ENCODE measurements around the gene TSPO2. TPM values are rescaled to one million over a fixed set of nuclear protein-coding genes. Genes with fewer than 3 reads are reported as not detected.

TSPO2 gene
- total RNA-seq, 4 donors from 2014 or later = not detected

DNA sequence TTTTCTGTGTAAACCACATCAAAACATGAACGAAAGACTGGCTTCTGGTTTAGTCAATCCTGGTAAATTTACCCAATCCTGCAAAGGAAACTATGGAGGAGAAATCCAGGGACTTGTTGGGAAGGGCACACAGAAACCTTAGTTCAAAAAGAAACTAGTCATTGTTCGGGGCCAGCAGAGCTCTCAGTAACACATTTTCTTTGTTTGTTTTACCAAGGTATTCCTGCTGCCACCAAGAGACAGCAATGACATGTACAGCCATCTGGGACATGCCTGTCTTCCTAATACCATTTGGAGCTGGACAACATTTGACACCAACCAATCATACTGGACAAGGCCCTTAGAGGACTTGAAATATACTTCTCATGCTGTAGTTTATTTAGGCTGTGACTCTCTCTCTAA, 21.6 kb downstream of the TSPO2 start:
- DNase-seq (peak; percentile 39 to 44), ATAC-seq (peak; percentile 83 to 87)
- peaks cover 61% of the 10 kb centered on the region in 2 donors for H3K4me1 ChIP-seq
- H3K4me3 ChIP-seq = peak overlapping the region in 3 of 4 donors; percentile 14 to 34 (median 26)
- H3K9me3 ChIP-seq = no peaks in the 10 kb centered on the region
- H3K36me3 ChIP-seq = peaks cover 0 to 41% of the 10 kb centered on the region in 2 donors
- H3K27ac ChIP-seq = peak overlapping the region; percentile 96 to 99 (median 98)
- no peaks in the 10 kb centered on the region for H3K27me3 ChIP-seq
- in situ Hi-C loops (cut with MboI; ENCODE audit: low sequenced_read_pairs in 4 of 4) = no loop called here
- peak; percentile 42 to 70 for TF ChIP-seq POLR2A (IDR thresholded peaks at IDR 0.05)
- TF ChIP-seq, protein P1, sequence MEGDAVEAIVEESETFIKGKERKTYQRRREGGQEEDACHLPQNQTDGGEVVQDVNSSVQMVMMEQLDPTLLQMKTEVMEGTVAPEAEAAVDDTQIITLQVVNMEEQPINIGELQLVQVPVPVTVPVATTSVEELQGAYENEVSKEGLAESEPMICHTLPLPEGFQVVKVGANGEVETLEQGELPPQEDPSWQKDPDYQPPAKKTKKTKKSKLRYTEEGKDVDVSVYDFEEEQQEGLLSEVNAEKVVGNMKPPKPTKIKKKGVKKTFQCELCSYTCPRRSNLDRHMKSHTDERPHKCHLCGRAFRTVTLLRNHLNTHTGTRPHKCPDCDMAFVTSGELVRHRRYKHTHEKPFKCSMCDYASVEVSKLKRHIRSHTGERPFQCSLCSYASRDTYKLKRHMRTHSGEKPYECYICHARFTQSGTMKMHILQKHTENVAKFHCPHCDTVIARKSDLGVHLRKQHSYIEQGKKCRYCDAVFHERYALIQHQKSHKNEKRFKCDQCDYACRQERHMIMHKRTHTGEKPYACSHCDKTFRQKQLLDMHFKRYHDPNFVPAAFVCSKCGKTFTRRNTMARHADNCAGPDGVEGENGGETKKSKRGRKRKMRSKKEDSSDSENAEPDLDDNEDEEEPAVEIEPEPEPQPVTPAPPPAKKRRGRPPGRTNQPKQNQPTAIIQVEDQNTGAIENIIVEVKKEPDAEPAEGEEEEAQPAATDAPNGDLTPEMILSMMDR (IDR thresholded peaks at IDR 0.05 in 4 of 5, conservative IDR thresholded peaks at IDR 0.05 in 1 of 5) = no peak
- intact Hi-C loops (cut with DNase I; ENCODE audit: low total_unique reads) = loop anchor here (1.0 kb wide), 1 partner anchor 36 kb away; no protein-coding TSS in a partner anchor

DNA sequence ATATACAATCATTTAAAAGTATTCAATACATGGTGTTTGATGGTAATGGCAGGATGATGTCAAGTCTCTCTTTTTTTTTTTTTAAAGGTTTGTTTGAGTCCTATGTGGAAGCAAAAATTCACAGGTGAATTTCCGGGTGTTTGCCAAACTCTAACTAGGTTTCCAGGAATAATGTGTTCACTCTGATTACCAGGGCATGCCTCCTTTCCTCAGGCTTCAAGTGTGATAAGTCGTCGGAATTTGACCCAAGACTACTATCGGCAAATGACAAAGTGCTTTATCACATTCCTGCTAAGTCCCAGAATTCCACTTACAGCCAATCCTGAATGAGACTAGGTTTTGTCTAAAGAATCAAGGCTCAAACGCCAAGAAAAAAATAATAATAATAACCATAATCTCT, 22.6 kb downstream of the TSPO2 start:
- peak overlapping the region; percentile 96 to 99 (median 98) for H3K27ac ChIP-seq
- intact Hi-C loops (cut with DNase I; ENCODE audit: low total_unique reads) (loop anchor here (1.0 kb wide), 1 partner anchor 37 kb away; no protein-coding TSS in a partner anchor), in situ Hi-C loops (cut with MboI; ENCODE audit: low sequenced_read_pairs in 4 of 4) (loop anchor here in 2 of 4 donors (5.0 kb wide), 1 partner anchor 38 kb away; no protein-coding TSS in a partner anchor)
- ATAC-seq = no peak
- H3K4me3 ChIP-seq = no peak overlapping the region
- H3K9me3 ChIP-seq = no peaks in the 10 kb centered on the region
- no peak for DNase-seq
- peaks cover 52% of the 10 kb centered on the region in 2 donors for H3K4me1 ChIP-seq
- peaks cover 0 to 45% of the 10 kb centered on the region in 2 donors for H3K36me3 ChIP-seq
- no peak for TF ChIP-seq POLR2A (IDR thresholded peaks at IDR 0.05)
- TF ChIP-seq, protein P1 (IDR thresholded peaks at IDR 0.05 in 4 of 5, conservative IDR thresholded peaks at IDR 0.05 in 1 of 5) = no peak
- H3K27me3 ChIP-seq = no peaks in the 10 kb centered on the region

DNA sequence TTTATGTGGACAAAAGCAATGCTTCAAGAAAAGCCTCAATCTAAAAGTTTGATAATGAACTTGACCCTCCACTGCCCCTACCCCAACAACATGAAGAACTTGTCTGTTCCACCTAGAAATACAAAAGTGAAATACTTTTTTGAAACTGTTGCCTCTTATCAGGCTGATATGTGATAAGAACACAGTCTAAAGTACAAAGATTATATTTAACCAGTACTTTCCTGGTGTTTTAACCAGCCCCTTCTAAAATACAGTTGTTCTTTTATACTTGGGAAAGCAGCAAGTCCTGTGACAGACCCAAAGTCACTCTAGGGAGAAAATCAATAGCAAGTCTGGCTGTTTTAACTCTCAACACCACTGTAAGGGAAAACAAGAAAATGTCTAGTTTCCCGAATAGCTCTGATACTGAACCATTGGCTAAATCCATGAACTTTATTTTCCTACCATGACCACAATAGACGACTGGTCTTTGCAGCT, 23.3 kb downstream of the TSPO2 start:
- Histone ChIP-seq H3K9me3 (no peaks in the 10 kb centered on the region), H3K36me3 (peaks cover 0 to 45% of the 10 kb centered on the region in 2 donors), H3K27ac (peak overlapping the region; percentile 96 to 99 (median 98)), H3K27me3 (no peaks in the 10 kb centered on the region), H3K4me1 (peaks cover 44 to 51% of the 10 kb centered on the region in 2 donors), H3K4me3 (no peak overlapping the region)
- no peak for DNase-seq
- no peak for ATAC-seq
- intact Hi-C loops (cut with DNase I; ENCODE audit: low total_unique reads) (loop anchor here (2.0 kb wide), 1 partner anchor 59 kb away; no protein-coding TSS in a partner anchor), in situ Hi-C loops (cut with MboI; ENCODE audit: low sequenced_read_pairs in 4 of 4) (loop anchor here in 2 of 4 donors (5.0 kb wide), 1 partner anchor 38 kb away; no protein-coding TSS in a partner anchor)
- TF ChIP-seq, protein P1 (IDR thresholded peaks at IDR 0.05 in 4 of 5, conservative IDR thresholded peaks at IDR 0.05 in 1 of 5) = no peak
- TF ChIP-seq POLR2A (IDR thresholded peaks at IDR 0.05) = no peak

DNA sequence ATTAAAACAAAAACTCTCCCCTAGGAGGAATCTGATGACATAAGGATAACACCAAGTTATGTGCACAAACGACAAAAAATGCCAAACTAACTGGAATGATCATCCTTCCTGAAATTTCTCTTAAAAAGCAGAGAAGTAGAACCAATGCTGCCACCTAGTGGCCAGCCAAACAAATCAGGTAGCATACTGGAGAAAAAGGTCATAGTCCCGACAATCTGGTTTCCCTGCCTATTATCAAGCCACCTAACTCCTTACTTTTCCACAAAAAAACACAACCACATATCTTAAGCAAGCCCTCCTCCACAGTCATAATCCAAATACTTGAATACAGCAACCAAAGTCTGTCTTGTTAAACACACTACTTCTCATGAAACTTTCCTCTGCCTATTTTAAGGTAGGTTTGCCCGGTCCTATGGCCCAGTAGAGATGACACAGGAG, 24.6 kb downstream of the TSPO2 start:
- peak overlapping the region; percentile 96 to 99 (median 98) for H3K27ac ChIP-seq
- DNase-seq (peak; percentile 52 to 72), ATAC-seq (no peak)
- no peaks in the 10 kb centered on the region for H3K27me3 ChIP-seq
- no peak for TF ChIP-seq POLR2A (IDR thresholded peaks at IDR 0.05)
- TF ChIP-seq, protein P1 (IDR thresholded peaks at IDR 0.05 in 4 of 5, conservative IDR thresholded peaks at IDR 0.05 in 1 of 5) = peak; percentile 83 to 86 (median 86)
- intact Hi-C loops (cut with DNase I; ENCODE audit: low total_unique reads) = loop anchor here (2.0 kb wide), 1 partner anchor 60 kb away; no protein-coding TSS in a partner anchor
- peaks cover 0 to 41% of the 10 kb centered on the region in 2 donors for H3K36me3 ChIP-seq
- in situ Hi-C loops (cut with MboI; ENCODE audit: low sequenced_read_pairs in 4 of 4) = loop anchor here in 2 of 4 donors (5.0 kb wide), 1 partner anchor 40 kb away; no protein-coding TSS in a partner anchor
- H3K9me3 ChIP-seq = no peaks in the 10 kb centered on the region
- H3K4me3 ChIP-seq = no peak overlapping the region
- peaks cover 36 to 48% of the 10 kb centered on the region in 2 donors for H3K4me1 ChIP-seq

All from gastrocnemius medialis (tissue), 4 donors.